Activated CD4-positive, alpha-beta T cell treated with anti-CD3 and anti-CD28 coated beads, Interleukin-2, amount 10 ng/mL, durations not matched to agents 7 days and 5 days (primary cell): ENCODE measurements around the gene HELZ2. TPM values are rescaled to one million over a fixed set of nuclear protein-coding genes. Genes with fewer than 3 reads are reported as not detected.
"Not testable (repeated sequence)": the region's sequence is repeated elsewhere in the genome, so short reads cannot be mapped to it uniquely, and the experiment has no call there.

ENCODE experiments used
- CTCF ChIA-PET: fragments of 350-600 bp; sonication (Branson Sonifier 250); formaldehyde crosslinking; loops from one replicate; lab custom pipeline; 2021; ENCODE audit warnings: antibody characterized with exemption; lab: Charles Lee
- POLR2A ChIA-PET: fragments of 350-600 bp; sonication (Branson Sonifier 250); formaldehyde crosslinking; loops from one replicate; lab custom pipeline; 2021; ENCODE audit warnings: antibody characterized with exemption; lab: Charles Lee
- DNase-seq: peaks from one replicate; pipeline ENCODE4 v3.0.0-alpha.2; 2020
- H3K27ac Mint-ChIP-seq: one replicate; pipeline ENCODE4 v1.8.0; 2021; ENCODE audit warnings: mild to moderate bottlenecking, moderate library complexity, mixed read lengths
- H3K27me3 Mint-ChIP-seq: one replicate; pipeline ENCODE4 v1.8.0; 2021; ENCODE audit warnings: mixed read lengths
- H3K36me3 Mint-ChIP-seq: one replicate; pipeline ENCODE4 v1.8.0; 2021; ENCODE audit warnings: low read depth, mixed read lengths
- H3K4me1 Mint-ChIP-seq: one replicate; pipeline ENCODE4 v1.8.0; 2021; ENCODE audit warnings: mixed read lengths
- H3K4me3 Mint-ChIP-seq: one replicate; pipeline ENCODE4 v1.8.0; 2021; ENCODE audit warnings: mild to moderate bottlenecking, moderate library complexity, mixed read lengths
- H3K9me3 Mint-ChIP-seq: one replicate; pipeline ENCODE4 v1.8.0; 2021; ENCODE audit warnings: mixed read lengths
- total RNA-seq, 2 experiments: library from RNA; stranded (reverse); gene quantifications; one replicate each; pipeline ENCODE4 v1.2.3, GENCODE V29; 2021

Gene HELZ2
- total RNA-seq, 2 experiments from 2014 or later = 95.5 to 107 TPM

DNA sequence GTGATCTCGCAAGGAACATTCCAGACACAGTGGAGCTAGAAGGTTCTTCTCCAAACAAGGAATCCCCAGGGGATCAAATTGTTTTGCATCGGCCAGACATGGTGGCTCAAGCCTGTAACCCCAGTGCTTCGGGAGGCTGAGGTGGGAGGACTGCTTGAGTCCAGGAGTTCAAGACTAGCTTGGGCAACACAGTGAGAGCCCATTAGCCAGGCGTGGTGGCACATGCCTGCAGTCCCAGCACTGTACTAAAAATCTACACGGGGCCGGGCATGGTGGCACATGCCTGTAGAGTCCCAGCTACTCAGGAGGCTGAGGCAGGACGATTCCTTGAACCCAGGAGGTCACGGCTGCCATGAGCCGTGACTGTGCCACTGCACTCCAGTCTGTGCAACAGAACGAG lies 37.6 kb upstream of the HELZ2 start:
- H3K27ac Mint-ChIP-seq = no peak overlapping the region
- ChIA-PET POLR2A (interaction anchor here (0.6 kb wide), 1 partner anchor 10 kb away, joined by 3 read pairs; no protein-coding TSS in a partner anchor), CTCF (interaction anchor here (0.6 to 1.5 kb wide), 3 partner anchors 12 to 70 kb away, joined by 3 read pairs; no protein-coding TSS in a partner anchor)
- peaks cover 2% of the 10 kb centered on the region for H3K9me3 Mint-ChIP-seq
- H3K4me3 Mint-ChIP-seq = no peak overlapping the region
- DNase-seq = no peak
- H3K36me3 Mint-ChIP-seq = peaks cover 40% of the 10 kb centered on the region
- peaks cover 2% of the 10 kb centered on the region for H3K4me1 Mint-ChIP-seq
- no peaks in the 10 kb centered on the region for H3K27me3 Mint-ChIP-seq

DNA sequence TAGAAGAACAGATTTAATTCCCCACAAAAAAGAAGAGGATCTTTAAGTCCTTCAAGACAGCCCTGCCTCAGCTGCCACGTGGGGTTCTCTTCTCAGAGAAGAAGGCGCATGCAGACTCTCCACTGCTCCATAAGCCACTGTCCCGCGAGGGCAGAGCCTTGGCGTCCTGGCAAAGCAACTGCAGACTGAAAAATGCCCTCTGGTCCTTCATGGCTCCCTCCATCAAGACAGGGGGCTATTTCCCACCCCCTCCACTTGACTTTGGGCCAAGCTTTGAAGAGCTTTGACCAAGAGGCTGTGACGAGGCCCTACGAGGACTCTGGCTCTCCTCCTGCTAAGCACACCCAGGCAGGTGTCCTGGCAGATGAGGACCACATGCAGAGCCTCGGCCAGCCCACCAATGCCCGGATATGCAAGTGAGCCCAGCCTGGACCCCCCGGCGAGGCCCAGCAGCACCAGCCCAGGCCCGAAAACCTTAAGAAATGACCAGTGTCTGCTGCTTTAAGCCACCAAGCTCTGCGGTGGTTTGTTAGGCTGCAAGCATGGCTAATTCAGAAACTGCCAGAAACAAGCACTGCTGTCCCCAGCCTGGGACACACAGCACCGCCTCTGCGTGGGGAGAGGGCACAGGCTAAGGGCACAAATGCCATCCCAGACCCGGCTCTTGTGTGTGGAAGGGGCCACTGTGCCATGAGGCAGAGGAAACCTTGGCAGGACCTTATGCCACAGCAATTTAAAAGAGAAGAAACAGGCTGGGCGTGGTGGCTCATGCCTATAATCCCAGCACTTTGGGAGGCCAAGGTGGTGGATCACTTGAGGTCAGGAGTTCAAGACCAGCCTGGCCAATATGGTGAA lies 36.8 kb upstream of the HELZ2 start:
- peaks cover 37% of the 10 kb centered on the region for H3K36me3 Mint-ChIP-seq
- DNase-seq = no peak
- CTCF ChIA-PET = interaction anchor here (0.6 to 1.5 kb wide), 3 partner anchors 11 to 69 kb away, joined by 3 read pairs; no protein-coding TSS in a partner anchor
- no peak overlapping the region for H3K4me3 Mint-ChIP-seq
- H3K27me3 Mint-ChIP-seq = no peaks in the 10 kb centered on the region
- H3K4me1 Mint-ChIP-seq = peaks cover 2% of the 10 kb centered on the region
- peaks cover 2% of the 10 kb centered on the region for H3K9me3 Mint-ChIP-seq
- POLR2A ChIA-PET = interaction anchor here (0.6 kb wide), 1 partner anchor 11 kb away, joined by 3 read pairs; no protein-coding TSS in a partner anchor
- no peak overlapping the region for H3K27ac Mint-ChIP-seq

DNA sequence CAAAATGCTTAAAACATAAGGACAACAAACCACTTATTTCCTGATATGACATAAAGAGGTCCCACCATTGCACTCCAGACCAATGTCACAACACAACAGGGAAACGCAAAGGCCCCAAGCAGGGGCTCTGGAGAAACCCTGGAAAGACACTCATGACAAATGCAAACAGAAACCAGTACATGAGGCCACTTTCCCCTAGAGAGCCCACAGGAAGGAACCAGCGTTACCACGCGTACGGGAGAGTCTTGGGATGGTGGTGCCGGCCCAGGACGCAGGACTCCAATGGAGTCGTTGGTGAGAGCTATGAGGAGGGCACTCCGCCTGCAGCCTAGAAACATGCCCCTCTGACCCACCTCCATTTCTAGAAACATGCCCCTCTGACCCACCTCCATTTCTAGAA lies 32.6 kb upstream of the HELZ2 start:
- H3K4me3 Mint-ChIP-seq = no peak overlapping the region
- no peak overlapping the region for H3K27ac Mint-ChIP-seq
- H3K36me3 Mint-ChIP-seq = peaks cover 32% of the 10 kb centered on the region
- CTCF ChIA-PET = interaction anchor here (0.8 kb wide), 1 partner anchor 107 kb away, joined by 3 read pairs; no protein-coding TSS in a partner anchor
- peaks cover 4% of the 10 kb centered on the region for H3K4me1 Mint-ChIP-seq
- peaks cover 4% of the 10 kb centered on the region for H3K9me3 Mint-ChIP-seq
- no peak for DNase-seq
- H3K27me3 Mint-ChIP-seq = no peaks in the 10 kb centered on the region
- POLR2A ChIA-PET = no interaction called here

DNA sequence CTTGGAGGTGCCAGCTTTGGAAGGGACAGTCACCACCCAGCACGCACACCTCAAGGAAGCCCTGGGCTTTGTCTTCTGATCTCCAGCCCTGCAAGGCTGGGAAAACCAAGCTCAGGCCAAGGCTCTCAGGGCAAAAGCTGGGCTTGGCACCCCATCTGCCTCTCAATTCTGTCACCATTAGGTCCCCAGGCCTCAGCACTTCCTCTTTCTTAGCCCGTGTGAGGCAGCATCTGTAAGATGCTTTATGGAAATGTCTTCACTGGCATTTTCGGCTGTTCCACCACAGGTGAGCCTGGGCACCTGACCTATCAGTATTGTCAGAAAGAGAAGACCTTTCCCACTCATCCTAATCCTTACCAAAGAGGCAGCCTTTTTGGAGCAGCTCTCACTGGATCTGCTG lies 28.3 kb upstream of the HELZ2 start:
- H3K4me1 Mint-ChIP-seq = peaks cover 4% of the 10 kb centered on the region
- no peak for DNase-seq
- H3K27me3 Mint-ChIP-seq = no peaks in the 10 kb centered on the region
- H3K4me3 Mint-ChIP-seq = no peak overlapping the region
- POLR2A ChIA-PET = no interaction called here
- H3K27ac Mint-ChIP-seq = peak overlapping the region; percentile 62
- CTCF ChIA-PET = interaction anchor here (0.5 to 1.1 kb wide), 3 partner anchors 65 to 656 kb away, joined by 3 to 4 read pairs (median 3); partner anchors contain the start of gene PTK6
- H3K9me3 Mint-ChIP-seq = peaks cover 4% of the 10 kb centered on the region
- H3K36me3 Mint-ChIP-seq = peaks cover 51% of the 10 kb centered on the region

DNA sequence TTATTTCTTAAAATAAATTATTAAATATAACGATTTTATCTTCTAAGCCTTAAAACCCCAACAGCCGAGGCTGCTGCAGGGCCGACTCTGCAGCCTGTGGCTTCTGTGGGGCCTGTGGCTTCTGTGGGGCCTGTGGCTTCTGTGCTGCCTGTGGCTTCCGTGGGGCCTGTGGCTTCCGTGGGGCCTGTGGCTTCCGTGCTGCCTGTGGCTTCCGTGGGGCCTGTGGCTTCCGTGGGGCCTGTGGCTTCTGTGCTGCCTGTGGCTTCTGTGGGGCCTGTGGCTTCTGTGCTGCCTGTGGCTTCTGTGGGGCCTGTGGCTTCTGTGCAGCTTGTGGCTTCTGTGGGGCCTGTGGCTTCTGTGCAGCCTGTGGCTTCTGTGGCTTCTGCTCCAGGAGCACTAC lies 27.6 kb upstream of the HELZ2 start:
- Mint-ChIP-seq H3K36me3 (peaks cover 51% of the 10 kb centered on the region), H3K27ac (peak overlapping the region; percentile 62)
- H3K4me1 Mint-ChIP-seq, H3K27me3 Mint-ChIP-seq, DNase-seq, H3K9me3 Mint-ChIP-seq, H3K4me3 Mint-ChIP-seq, POLR2A ChIA-PET: not testable (repeated sequence)
- CTCF ChIA-PET = interaction anchor here (0.5 to 1.9 kb wide), 3 partner anchors 40 to 657 kb away, joined by 3 to 5 read pairs (median 4); no protein-coding TSS in a partner anchor

DNA sequence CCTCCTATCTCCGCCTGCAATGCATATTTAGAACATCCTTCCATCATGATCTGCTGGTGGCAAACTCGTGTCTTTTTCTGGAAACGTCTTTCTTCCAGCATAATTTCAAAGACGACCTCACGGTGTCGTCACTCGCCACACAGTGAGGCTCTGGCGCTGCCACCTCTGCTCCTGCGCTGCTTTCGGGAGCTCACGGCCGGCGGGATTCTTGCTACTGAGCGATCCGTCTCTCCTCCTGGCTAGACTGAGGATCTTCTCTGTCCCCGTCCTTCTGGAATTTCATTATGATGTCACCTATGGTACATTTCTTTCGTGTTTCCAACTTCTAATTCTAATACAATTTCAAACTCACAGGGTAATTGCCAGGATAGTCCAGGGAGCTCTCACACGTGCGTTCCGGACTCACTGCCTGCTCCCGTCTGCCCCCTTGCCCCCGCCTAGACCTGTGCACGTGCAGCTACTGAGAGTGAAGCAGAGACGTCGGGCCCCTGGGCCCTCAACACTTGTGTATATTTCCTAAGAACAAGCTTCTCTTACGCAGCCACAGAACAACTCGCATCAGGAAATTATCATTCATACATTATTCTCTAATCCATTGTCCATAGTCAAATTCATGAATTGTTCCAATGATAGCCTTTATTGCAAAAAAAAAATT lies 25.5 kb upstream of the HELZ2 start:
- Mint-ChIP-seq H3K36me3 (peaks cover 53% of the 10 kb centered on the region), H3K9me3 (peaks cover 4% of the 10 kb centered on the region), H3K4me3 (no peak overlapping the region), H3K27me3 (no peaks in the 10 kb centered on the region), H3K27ac (no peak overlapping the region), H3K4me1 (peaks cover 4% of the 10 kb centered on the region)
- ChIA-PET CTCF (interaction anchor here (1.1 to 1.9 kb wide), 4 partner anchors 12 to 69 kb away, joined by 3 to 5 read pairs (median 4); no protein-coding TSS in a partner anchor), POLR2A (no interaction called here)
- no peak for DNase-seq

DNA sequence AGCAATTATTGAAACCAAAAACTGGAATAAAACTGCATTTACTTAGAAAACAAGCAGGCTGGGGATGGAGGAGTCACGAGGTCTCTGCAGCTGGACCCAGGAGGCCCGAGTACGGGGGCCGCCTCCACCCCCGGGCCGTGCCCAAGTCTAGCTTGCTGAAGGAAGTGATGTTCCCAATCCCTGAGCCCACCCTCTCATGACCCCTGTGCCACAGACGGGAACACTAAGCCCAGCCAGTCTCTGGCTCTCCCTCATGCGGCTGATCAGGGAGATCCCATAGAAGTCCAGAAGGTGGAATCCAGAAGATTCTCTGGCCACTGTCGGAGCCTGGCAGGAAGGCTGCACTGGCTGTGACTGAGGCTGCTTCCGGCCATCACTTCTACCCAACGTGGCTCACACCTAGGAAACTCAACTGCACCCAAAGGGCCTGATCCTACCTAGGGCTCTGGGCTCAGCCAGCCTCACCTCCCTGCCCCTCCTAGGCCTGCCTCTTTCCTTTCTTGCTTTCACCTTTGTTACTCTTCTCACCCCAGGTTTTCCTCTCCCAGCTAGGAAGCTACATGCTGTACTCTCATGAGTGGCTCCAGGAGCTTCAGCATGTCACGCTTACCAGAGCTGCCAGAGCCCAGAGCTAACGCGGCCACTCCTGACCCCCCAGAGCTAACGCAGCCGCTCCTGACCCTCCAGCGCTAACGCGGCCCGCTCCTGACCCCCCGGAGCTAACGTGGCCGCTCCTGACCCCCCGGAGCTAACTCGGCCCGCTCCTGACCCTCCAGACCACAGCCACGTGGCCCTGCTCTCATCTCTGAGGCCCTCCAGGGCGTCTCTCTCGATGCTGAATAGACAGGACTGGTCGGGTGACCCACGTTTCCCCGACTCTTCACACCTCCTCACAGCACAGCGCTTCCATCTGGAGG lies 24.7 kb upstream of the HELZ2 start:
- Mint-ChIP-seq H3K9me3 (peaks cover 4% of the 10 kb centered on the region), H3K27ac (no peak overlapping the region), H3K4me3 (no peak overlapping the region), H3K36me3 (peaks cover 48% of the 10 kb centered on the region), H3K4me1 (peaks cover 4% of the 10 kb centered on the region), H3K27me3 (no peaks in the 10 kb centered on the region)
- DNase-seq = no peak
- ChIA-PET CTCF (interaction anchor here (1.1 to 1.5 kb wide), 2 partner anchors 13 to 70 kb away, joined by 3 to 4 read pairs; no protein-coding TSS in a partner anchor), POLR2A (no interaction called here)

DNA sequence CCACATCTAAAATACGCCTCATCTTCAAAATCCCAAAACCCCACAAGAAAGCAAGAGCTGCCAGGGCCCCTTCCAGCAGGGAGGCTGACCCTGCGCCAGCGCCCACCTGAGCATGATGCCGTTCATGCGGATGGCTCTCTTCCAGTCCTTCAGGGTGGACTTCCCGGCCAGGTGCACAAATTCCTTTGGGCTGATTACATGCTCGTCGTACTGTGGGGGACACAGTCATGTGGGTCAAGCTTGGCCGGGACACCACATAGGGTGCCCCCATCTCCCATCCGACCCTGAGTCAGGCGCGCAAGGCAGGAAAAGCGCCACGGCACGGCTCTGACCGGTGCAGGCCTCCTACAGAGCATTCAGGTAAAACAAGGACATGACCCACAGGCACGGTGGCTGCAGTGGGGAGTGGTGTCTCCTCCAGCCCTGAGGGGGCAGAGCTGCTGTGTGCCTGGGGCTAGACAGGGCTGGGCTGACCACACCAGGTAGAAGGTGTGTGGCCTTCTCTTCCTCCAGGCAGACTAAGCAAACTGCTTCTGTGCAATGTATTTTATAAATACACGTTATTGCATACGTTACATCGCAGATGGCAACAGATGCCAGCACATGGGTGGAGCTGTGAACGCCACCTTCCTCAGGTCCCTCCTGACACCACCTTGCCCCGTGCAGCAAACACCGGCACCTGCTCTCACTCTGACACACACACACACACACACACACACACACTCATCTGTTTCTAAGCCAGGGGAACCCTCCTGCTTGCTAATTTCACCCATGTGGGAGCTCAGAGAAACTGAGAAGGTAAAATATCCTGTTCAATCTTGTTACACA lies 23.8 kb upstream of the HELZ2 start:
- H3K4me3 Mint-ChIP-seq = no peak overlapping the region
- POLR2A ChIA-PET = no interaction called here

DNA sequence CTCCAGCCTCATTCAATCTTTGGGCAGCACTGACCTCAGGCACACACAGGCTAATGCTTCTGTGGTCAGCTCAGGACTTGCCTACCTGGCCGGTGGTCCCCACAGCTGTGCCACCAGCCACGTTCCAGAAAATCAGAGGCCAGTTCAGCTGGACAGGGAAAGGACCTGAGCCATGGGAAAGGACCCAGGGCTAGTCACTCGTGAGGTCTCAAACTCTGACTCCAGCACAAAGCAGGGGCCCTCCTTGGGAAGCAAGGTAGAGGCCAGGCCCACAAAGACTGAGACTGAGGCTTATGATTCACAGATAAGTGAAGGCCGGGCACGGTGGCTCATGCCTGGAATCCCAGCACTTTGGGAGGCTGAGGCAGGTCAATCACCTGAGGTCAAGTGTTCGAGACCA lies 22.4 kb upstream of the HELZ2 start:
- ChIA-PET POLR2A (no interaction called here), CTCF (interaction anchor here (1.2 kb wide), 1 partner anchor 10 kb away, joined by 3 read pairs; no protein-coding TSS in a partner anchor)
- no peak overlapping the region for H3K4me3 Mint-ChIP-seq
- peaks cover 41% of the 10 kb centered on the region for H3K36me3 Mint-ChIP-seq
- no peaks in the 10 kb centered on the region for H3K9me3 Mint-ChIP-seq
- H3K4me1 Mint-ChIP-seq = no peaks in the 10 kb centered on the region
- H3K27me3 Mint-ChIP-seq = no peaks in the 10 kb centered on the region
- DNase-seq = no peak
- H3K27ac Mint-ChIP-seq = no peak overlapping the region

More for the DNA sequence above, 23.8 kb upstream of the HELZ2 start:
- H3K9me3 Mint-ChIP-seq = peaks cover 2% of the 10 kb centered on the region
- no peak for DNase-seq
- H3K36me3 Mint-ChIP-seq = peaks cover 48% of the 10 kb centered on the region
- no peaks in the 10 kb centered on the region for H3K27me3 Mint-ChIP-seq
- H3K4me1 Mint-ChIP-seq = peaks cover 2% of the 10 kb centered on the region
- no peak overlapping the region for H3K27ac Mint-ChIP-seq
- CTCF ChIA-PET = interaction anchor here (0.6 kb wide), 1 partner anchor 45 kb away, joined by 3 read pairs; no protein-coding TSS in a partner anchor

DNA sequence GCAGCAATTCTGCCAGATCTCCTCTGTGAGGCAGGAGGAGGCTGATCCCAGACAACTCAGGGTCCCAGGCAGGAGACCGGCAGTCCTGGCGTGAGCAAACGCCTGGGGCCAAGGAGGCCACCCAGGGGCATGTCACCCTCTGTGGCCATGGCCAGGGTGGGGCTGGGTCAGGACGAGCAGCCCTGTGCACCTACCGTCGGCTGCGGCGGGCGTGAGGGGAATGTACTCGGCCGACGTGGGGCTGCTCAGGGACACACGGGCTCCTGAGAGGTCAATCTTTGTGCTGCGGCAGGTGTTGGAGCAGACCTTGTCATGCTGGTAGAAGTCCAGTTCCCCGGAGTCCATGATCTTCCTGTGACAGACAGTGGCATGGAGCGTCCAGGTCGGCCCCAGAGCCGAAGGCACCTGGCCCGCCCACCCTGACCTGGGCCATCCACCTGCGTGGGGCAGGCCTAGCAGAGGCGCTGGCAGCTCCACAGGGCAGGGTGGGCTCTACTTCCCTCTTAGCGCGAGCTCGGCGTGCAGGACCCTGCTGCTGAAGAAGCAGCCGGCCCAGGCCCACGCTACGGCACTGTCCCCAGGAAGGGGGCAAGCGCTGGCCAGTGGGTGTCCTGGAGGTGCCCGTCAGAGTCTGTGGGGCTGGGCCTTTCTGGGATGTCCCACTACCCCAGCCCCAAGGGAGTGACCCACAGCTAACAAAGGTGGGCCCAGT lies 21.5 kb upstream of the HELZ2 start:
- DNase-seq = no peak
- CTCF ChIA-PET = interaction anchor here (1.2 kb wide), 1 partner anchor 9 kb away, joined by 3 read pairs; no protein-coding TSS in a partner anchor
- Mint-ChIP-seq H3K9me3 (no peaks in the 10 kb centered on the region), H3K4me1 (no peaks in the 10 kb centered on the region), H3K36me3 (peaks cover 41% of the 10 kb centered on the region), H3K4me3 (no peak overlapping the region), H3K27ac (no peak overlapping the region), H3K27me3 (no peaks in the 10 kb centered on the region)
- POLR2A ChIA-PET = no interaction called here
